HG03558 (cell line): Measurements from ENCODE around the gene TBC1D2B.

ENCODE experiments used
- ATAC-seq: cut with Tn5 transposase; IDR thresholded peaks from one replicate; pipeline ENCODE4 v1.9.1; 2021; ENCODE audit warnings: moderate number of reproducible peaks; ENCODE audit not compliant: unreplicated experiment; ENCODE audit errors: extremely low read depth

TBC1D2B gene

DNA sequence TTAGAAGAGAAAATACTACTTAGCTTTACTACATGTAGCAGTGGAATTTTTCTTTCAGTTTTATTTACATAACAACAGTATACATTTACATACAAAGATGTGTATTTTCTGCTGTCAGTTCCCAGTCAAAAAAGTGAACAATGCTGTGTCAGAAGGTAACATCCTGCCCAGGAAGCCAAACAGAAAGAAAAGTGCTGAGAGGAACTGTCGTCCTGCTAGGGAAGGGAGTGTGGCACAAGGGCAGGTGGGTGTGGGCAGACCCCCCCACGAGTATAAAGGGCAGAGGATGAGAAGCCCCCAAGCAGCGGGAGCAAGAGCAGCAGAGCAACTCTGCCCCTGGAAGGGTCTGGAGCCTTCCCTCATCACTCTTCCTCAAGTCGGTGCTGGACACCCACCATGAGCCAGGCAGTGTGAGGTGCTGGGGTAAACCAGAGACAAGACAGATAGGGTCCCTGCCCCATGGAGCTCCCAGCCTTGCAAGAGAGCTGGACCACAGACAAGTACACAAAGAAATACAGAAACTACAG is 39.7 kb downstream of the TBC1D2B start:
- ATAC-seq = no peak

DNA sequence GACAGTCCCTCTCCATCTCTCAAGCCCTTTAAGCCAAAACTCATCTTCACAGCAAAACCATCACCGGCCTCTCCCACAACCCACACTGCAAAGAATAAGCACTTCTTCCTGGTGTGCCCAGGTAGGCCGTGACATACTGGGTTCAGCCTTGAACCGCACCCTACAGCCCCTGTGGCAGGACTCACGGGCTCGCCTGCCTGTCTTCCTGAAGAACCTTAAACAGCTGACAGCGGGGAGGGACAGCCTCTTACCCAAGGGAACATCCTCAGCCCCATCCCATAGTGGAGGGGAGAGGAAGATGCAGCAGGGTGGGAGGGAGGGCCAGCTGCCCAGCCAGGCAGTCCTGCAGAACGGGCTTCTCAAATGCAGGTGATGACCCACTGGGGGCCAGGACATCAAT is 40.2 kb downstream of the TBC1D2B start:
- no peak for ATAC-seq

DNA sequence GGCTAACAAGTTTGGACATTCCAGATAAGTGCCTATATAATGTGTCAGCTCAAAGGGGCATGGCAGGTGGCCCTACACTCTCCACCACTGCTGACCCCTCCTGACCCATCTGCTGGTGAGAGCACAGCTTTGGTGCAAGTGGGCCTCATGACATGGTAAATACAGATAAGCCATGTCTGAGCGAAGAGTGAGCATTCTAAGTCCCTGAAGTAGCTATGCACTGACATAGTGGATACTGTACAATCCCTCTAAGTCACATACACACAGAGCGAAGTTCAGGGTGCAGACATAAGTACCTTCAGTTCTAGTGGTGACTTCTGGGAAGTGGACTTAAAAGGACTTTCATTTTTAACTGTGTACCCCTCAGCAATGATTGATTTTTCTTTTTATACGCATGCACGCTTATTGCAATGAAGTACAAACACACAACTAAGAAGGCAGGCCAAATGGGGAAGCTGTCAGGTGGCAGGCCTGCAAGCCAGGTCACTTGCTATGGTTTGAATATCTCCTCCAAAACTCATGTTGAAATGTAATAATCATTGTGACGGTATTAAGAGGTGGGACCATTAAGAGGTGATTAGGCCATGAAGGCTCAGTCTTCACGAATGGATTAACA is 41.5 kb downstream of the TBC1D2B start:
- ATAC-seq = no peak

DNA sequence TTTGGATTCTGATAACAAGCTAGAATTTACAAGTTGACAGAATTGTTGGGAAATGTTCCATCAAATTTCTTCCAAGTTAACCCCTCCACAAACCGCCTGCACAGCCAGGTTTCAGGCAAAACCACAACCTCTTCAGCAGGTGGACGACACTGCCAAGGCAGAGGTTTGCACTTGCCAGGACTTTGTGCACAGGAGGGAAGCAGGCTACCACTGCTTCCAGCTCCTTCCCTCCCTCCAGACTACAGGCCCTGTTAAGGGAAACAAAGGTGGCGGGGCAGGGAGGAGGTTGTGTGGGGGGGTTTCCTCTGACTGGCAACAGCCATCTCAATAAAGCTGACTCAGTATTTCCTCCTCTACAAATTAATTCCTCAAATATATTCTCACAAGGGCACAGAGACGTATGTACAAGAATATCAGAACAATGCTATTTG is 42.2 kb downstream of the TBC1D2B start:
- ATAC-seq = no peak

DNA sequence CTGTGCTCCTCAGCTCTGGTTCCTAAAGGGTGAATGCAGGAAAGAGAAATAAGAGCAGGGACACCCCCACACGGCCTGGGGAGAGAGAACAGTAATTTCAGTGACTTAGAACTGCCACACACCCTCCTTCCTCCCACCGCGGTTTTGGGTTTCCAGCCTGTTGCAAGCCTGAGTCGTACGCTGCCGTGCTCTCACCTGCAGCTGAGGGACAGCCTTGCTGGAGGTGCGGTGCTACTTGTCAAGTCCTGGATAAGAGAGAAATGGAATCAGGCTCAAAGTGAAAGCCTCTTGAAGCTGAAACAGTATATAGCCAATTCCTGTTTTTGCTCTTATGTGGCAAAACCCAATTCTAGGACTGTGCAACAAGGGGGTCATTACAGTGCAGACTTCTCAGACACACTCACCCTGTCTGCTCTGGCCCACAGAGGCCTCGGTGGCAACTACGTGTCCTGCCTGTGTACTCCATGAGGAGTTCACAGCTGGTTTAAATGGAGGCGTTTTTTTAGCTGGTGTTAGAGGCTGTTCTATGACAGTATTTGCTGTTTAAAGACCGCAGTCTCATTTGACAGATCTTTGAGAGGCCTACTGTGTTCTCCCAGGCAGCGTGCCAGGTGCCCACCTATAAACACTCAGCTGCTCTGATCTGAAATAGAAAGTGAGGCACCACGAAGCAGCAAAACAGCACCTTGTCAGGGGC is 42.9 kb downstream of the TBC1D2B start:
- peak; percentile 47 for ATAC-seq

DNA sequence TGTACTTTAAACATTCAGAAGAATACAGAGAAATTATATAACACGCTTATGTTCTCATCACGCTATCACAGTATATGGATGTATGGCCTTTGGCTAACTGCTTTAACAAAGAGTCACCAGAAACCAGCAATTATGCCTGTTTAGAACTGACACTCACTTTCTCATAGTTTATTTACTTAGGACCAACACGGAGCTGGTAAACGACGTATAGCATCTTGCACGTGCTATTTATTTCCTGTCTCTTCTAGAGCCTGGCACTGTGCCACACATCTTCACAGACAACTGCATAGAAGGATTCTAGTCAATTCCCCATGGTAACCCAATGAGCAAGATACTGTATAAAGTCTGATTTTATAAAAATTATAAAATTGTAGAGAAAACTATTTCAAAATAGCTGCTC is 43.6 kb downstream of the TBC1D2B start:
- ATAC-seq = no peak

DNA sequence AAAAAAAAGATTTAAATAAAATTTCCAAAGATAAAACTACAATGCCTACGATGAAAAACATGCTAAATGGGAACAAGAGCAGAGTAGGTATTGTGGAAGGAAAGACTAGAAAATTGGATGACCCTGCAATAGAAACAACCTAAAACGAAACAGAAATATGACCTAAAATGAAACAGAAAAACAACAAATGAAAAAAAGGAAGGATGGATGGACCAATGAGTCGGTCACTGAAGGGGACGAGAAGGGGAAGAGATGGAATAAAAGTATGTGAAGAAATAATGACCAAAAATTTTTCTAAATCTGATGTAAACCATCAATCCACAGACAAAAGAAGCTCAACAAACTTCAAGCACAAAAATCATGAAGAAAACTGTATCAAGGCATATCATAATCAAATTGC is 44.8 kb downstream of the TBC1D2B start:
- no peak for ATAC-seq

DNA sequence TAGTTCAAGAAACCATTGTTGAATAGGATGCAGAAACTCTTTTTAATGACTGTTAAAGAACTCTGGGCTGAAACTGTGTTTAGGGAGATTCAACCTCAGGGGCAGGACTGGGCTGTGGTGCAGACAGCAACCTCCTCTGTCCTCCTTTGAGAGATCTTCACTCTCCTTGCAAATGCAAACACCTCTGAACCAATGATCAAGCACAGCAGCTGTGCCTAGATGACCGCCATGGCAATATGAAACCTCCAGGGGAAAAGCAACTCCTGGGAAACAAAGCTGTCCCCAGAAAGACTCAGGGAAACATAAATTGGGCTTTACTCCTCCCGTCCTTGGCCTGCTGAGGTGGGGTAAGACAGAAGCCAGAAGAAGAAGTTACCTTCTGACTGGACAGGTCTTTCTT is 52.6 kb downstream of the TBC1D2B start:
- ATAC-seq = no peak

DNA sequence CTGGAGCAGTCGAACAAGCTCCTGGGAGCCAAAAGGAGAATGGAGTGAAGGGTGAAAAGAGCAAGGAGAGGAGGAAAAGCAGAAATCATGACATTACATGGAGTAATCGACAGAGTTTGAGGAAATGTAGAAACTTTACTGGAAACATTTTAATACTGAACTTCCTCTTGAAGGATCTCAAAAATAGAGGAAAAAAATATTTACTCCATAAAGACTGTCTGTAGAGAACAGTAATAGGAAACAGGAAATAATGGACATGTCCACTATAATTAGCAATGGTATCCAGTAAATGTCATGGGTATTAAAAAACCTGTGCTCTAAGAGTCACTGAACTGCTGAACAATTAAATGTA is 53.0 kb downstream of the TBC1D2B start:
- no peak for ATAC-seq

DNA sequence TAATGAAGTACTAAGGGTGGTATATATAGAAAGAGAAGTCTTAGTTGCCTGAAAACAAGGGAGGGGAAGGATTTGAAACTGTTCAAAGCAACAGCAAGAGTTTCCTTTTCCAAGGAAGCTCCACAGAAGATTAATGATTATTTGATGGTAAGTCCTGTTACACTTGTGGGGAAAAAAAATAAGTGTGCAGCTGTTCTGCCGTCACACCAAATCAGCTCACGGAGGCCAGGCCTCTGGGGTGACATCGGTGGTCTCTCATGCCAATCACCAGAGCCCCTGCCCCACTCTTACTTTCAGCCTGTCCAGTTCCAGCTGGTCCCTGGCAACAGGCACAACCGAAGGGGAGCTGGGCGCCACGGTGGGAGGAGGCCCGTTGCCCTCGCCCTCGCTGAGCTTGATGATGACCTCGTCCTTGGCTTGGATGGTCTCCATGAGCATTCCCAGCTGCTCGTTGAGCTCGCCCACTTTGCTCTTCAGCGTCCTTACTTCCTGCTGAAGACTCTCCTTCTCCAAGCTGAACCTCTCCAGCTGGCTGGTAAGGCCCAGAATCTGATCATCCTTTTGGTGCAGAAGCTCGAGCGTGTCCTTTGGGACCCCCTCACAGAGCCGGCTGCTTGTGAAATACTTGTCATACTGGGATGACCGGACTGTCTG is 53.5 kb downstream of the TBC1D2B start:
- no peak for ATAC-seq

DNA sequence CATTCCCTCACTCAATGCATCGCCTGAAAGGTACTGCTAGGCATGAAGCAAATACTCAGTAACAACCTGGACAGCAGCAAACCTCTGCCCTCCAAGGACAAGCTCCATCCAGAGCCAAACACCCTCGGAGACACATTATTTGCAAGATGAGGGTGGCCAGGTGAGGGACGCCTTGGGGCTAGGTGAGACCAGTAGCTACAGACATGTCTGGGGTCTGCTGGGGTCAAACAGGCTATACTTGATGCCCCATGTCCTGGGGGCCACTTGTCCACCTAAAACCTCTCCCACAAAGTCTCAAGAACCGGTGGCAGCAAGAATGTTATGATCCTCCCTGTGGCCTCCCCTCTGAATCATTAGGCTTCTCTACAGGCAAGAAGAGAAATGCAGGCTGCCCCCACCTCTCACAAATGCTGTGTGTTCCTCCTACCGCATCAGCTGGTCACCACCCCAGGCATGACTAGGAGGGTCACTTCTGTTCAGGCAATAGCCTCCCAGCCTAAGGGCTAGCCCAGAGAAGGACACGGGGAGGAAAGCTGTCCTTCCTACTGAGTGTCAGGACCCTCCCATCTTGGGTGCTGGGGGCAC is 54.3 kb downstream of the TBC1D2B start:
- no peak for ATAC-seq

DNA sequence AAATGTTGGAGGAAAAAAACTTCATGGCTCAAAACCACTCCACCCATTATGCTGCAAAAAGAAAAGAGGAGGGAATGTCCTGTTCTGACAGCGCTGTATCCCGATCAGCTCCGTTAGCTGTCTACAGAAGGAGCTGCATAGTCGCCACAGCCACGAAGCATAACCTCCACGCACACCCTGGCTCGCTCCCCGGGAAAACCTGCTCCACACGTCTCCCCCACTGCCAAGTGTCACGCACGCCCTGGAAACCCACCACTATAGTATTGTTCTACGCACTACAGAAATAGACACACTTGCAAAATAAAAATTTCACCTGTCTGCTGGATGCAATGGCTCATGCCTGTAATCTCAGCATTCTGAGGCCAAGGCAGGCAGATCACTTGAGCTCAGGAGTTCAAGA is 55.8 kb downstream of the TBC1D2B start:
- ATAC-seq = no peak

DNA sequence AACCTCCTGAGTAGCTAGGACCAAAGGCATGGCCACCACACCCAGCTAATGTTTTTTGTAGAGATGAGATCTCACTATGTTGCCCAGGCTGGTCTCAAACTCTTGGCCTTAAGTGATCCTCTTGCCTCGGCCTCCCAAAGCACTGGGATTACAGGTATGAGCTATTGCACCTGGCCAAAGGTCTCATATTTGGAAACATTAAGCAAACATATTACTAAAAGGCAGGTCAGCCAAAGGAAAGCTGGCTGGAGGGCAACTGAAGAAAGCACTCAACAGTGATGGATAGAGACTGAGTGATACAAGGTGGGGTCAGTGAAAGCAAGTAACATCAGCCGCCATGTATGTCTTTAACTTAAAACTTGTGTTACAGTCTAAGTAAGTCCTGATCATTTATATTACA is 57.5 kb downstream of the TBC1D2B start:
- ATAC-seq = no peak

DNA sequence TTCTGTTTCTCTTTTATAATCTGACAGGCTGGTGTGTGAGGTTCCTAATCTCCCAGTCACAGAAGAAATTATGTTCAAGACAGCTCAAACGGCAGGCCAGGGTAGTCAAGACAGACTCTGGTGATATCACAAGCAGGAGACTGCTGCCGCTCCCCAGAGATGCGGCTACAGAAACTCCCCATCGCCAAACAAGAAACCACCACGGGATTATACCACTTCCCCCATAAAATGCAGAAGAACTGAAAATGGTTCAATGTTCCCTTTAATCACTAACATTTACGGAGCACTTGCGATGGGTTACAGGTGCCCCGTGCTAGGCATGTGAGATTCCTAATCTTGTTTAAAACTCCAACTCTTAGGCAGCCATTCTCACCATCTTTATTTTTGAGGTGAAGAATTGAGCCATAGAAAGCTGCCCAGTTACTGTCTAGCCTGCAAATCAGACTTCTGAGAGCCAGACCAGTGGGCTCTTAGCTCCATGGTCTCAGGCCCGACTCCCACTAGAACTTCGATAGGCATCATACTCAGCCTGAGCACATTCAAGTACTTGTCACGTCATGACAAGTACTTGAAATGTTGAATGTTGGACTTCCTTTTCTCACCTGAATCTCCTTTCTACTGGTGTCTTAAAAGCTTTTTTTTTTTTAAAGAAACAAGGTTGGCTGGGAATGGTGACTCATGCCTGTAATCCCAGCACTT is 58.4 kb downstream of the TBC1D2B start:
- no peak for ATAC-seq

DNA sequence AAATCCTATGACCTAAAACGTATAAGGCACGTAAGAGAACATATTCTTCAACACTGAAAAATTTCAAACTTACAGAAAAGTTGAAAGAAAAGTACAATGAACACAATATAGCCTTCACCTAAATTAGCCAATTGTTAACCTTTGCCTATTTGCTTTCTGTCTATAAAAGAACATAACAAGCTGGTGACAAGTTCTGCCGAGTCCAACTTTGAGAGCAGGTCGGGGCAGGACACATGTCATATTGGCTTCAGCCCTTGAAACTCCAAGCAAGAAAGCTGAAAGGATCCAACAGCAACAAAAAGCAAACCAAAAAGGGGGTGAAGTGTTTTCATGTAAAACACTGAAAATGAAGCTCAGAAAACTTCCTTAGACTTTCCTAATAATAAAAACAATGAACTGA is 59.1 kb downstream of the TBC1D2B start:
- no peak for ATAC-seq

DNA sequence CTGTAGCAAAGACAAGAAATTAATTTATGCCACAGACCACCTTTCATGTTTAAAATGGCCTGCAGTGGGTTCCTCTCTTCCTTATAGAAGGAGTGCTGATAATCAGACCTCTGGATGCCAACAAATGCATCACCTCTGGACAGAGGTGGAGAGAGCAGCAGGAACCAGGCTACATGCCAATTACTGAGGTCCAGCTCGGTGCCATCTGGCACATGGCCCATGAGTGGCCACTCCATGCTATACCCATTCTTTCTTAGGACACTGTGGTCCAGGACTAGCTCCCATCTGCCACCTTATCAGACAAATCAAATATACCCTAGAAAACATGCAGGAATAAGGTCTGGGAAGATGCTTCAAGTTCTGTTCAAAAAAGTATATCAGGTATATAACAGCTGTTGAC is 60.7 kb downstream of the TBC1D2B start:
- no peak for ATAC-seq

DNA sequence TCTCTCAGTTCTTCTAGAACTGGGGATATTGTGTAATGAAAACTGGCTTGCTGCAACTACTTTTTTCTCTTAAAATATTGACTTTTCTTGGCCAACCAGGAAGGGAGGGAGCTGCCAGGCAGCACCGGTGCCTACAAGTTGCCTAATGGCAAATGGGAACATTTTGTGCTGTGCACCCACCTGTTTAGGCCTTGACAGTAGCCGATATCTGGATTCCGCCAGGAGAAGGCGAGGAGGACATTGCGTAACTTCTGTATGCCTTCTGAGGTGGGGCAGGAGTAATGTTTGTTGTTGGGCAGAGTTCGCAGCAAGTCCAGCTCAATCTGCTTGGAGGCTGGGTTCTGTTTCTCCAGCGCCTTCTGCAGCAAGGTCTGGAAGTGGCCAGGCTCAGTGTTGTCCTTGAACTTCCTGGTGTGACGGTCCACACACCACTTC is 64.9 kb downstream of the TBC1D2B start:
- ATAC-seq = no peak

DNA sequence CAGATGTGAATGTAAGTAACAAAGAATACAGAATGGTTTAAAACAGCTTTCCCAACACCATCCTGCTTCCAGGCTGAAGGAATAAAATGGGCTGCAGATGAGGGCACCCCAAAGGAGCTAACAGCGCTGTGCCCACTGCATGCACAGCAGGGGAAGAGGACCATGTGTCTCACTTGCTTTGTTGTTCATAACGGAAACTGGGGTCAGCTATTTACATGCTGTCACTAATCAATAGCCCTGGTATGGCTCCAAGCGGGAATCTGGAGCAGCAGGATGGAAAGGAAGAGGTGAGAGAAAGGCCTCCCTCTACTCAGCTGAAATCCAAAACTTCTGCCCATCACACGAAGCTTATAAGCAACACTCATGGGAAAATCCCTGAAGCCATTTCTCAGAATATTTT is 67.4 kb downstream of the TBC1D2B start:
- ATAC-seq = no peak

DNA sequence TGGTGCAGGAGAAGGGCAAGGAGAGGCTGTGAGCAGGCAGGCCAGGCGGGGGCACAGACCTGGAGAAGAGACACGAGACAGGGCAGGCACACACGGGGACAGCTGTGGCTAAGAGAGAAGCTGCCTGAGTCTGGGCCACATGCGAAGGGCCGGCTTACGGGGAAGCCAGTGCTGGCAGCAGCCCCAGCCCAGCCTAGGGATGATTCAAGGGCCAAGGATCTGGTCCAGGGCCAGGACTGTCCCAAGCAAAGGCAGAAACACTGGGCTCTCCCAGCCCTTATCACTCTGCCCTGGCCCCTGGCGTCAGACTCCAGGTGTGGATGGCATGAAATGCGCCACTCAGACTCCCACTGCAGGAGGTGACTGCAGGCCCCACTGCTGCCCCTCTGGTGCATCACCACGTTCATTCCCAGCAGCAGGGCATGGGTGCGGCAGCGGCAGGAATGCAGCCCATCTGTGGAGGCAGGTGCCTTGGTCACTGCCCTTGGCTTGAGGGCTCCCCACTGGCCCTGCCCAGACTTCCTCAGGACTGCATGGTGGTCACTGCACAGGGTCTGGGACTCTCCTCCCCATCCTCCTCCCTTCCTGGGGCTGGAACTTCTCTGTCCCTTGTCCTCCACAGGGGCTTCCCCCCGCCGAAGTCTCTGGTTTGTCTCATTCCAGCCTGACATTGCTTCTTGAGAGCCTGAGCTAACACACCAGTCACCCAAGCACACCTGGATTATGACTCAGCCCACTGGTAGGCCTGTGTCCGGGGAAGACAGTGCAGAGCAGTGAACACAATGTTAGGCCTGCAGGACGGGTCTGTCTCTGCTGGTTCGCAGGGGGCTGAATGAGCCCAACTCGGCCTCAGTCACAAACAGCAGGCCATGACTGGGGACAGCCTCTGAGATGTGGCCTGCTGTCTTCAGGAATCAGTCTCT is 69.3 kb downstream of the TBC1D2B start:
- ATAC-seq = no peak
